IPS-NIHi11 (cell line): ENCODE data around the gene CKM.
"Not testable (repeated sequence)": the region's sequence is repeated elsewhere in the genome, so short reads cannot be mapped to it uniquely, and the experiment has no call there.

Source experiments
- DNase-seq: peaks from one replicate; pipeline ENCODE4 v3.0.0; 2012; ENCODE audit warnings: mixed read lengths, low spot score

The CKM gene

DNA sequence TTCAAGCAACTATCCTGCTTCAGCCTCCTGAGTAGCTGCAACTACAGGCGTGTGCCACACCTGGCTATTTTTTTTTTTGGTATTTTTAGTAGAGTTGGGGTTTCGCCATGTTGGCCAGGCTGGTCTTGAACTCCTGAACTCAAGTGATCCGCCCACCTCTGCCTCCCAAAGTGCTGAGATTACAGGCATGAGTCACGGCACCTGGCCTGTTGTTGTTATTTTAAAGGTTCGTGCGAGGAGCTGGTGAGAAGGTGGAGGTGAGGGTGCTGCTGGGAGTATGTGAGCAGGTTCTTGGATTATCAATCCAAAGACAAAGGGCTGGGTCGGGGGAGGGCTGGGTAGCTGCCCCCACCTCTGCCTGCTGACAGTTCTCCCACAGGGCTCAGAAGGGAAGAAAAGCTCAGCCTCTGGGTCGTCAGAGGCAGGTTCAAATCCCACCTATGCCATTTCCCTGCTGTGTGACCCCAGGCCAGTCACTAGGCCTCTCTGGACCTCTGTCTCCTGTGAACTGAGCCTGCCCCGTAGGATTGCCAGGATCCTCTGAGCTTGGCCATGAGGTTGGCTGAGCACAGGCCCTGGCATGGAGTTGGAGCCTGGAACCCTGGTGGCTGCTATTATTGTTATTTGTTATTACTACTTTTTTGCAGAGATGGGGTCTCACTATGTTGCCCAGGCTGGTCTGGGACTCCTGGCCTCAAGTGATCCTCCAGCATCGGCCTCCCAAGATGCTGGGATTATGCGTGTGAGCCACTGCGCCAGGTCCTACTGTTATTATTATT lies 1.5 kb downstream of the CKM start:
- DNase-seq, result no peak

GRCh38 chr19:45315304-45315703 lies 7.4 kb downstream of the CKM start:
- DNase-seq, result no peak

- no peak for DNase-seq
These were observed 7.9 kb downstream of the CKM start for GRCh38 chr19:45314708-45315245.

DNA sequence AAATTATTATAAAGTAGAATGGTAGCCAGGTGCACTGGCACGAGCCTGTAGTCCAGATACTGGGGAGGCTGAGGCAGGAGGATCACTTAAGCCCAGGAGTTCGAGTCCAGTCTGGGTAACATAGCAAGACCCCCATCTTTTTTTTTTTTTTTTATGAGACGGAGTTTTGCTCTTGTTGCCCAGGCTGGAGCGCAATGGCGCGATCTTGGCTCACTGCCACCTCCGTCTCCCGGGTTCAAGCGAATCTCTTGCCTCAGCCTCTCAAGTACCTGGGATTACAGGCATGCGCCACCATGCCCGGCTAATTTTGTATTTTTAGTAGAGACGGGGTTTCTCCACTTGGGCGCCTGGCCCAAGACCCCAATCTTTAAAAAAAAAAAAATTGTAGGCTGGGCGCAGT lies 10.4 kb downstream of the CKM start:
- DNase-seq, result not testable (repeated sequence)

DNA sequence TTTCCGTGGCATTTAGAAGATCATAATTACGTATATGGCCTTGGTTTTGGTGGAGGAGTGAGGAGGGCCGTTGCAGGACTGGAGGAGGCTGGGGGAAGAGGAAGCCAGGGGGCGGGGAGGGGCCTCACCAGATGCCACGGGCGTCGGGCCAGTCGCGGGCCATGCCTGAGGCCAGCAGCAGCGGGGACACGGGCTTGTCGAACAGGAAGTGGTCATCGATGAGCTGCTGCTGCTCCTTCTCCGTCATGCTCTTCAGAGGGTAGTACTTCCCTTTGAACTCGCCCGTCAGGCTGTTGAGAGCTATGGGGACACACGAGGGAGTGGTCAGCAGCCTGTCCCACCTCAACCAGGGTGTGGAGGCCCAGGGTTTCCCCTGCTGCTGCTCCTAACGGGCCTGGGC lies 11.1 kb downstream of the CKM start:
- DNase-seq, result no peak

DNA sequence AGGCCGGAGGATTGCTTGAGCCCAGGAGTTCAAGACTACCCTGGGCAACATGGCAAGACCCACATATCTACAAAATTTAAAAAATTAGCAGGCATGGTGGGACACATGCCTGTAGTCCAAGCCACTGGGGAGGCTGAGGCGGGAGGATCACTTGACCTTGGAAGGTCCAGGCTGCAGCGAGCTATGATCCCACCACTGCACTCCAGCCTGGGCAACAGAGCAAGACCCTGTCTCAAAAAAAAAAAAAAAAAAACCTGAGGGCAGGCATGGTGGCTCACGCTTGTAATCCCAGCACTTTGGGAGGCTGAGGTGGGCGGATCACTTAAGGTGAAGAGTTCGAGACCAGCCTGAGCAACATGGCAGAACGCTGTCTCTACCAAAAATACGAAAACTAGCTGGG lies 13.4 kb downstream of the CKM start:
- not testable (repeated sequence) for DNase-seq

- no peak for DNase-seq
These were observed 15.3 kb downstream of the CKM start for GRCh38 chr19:45307361-45307760.

DNA sequence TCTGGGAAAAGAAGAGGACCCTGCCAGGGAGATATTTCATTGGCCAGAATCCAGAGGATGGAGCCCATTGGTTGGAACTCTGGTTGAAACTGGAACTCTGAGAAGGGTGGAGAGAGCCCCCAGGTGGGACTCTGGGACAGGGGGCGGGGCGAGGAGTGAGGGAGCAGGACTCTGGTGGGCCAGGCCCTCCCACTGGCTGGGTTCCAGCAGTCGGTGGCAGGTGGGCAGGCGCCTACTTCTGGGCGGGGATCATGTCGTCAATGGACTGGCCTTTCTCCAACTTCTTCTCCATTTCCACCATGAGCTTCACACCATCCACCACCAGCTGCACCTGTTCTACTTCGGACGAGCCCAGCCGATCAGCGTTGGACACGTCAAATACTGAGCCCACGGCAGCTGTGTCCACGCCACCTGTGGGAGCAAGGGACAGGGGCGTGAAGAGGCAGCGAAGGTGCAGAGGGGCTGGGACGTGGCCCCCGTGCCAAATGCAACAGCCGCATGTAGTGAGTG lies 16.1 kb downstream of the CKM start:
- DNase-seq, result peak; percentile 83

GRCh38 chr19:45306040-45306439 lies 16.6 kb downstream of the CKM start:
- DNase-seq, result no peak

DNA sequence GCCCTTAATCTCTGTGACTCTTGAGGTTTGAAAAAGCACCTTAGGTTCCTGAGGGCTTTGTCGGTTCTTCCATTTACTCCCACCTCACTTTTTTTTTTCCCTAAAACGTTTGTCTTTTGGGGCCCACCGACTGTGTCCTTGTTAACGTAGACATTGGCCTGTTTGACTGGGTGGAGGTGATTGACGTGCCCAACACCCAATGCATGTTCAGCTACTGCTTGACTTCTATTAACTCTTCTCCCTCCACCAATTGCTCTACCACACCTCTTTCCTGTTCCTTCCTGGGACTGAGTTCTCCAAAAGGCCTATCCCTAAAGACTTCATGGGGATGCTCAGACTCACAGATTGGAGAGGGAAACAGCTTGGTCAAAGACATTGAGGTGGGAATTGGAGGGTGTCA lies 17.3 kb downstream of the CKM start:
- DNase-seq, result peak; percentile 44

DNA sequence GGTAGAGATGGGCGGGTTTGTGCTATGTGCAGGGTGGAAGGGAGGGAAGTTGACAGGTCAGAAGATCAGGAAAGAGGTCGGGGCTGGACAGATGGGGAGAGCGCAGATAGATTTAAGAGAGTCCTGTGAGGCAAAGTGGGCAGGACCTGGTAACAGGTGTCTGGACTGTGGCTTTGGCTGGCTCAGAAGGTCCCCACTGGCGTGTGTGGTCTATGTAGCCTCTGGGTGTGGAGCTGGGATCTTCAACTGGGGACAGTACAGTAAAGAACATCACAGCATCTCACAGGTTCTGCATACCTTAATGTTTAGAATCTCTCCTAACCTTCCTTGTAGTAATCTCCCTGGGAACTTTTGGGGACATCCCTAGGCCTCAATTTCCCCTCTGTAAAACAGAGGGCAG lies 17.7 kb downstream of the CKM start:
- no peak for DNase-seq

DNA sequence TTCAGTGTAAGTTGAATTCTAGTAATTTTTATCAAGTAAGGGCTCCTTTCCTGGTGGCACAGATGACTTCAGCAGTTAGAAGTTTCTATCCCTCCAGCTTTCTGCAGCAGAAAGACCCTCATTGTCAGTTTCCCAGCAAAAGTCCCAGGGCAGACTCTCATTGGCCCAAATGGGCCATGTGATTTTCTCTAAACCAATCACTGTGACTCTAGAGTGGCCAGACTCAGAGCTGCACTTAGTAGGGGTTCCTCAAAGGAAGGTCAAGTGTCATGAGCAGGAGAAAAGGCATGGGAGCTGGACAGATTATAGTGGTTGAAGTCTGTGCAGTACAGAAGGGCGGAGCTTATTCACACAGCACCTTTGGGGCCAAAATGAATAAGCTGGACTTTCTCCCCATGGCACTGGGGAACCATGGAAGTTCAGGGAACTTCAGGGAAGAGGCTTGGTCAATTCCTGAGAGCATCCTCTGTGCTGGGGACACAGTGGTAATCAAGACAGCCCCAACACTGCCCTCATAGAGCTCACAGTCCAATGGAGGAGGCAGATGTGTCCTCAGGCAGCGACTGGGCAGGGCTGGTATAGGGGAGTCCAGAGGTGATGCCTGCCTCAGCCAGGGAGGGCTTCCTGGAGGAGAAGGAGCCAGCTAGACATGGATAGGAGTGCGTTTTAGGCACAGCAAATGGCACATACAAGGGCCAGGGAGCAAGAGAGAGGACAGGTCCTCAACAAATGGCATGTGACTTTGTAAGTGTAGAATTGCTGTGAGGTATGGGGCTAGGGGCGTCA lies 18.3 kb downstream of the CKM start:
- no peak for DNase-seq

DNA sequence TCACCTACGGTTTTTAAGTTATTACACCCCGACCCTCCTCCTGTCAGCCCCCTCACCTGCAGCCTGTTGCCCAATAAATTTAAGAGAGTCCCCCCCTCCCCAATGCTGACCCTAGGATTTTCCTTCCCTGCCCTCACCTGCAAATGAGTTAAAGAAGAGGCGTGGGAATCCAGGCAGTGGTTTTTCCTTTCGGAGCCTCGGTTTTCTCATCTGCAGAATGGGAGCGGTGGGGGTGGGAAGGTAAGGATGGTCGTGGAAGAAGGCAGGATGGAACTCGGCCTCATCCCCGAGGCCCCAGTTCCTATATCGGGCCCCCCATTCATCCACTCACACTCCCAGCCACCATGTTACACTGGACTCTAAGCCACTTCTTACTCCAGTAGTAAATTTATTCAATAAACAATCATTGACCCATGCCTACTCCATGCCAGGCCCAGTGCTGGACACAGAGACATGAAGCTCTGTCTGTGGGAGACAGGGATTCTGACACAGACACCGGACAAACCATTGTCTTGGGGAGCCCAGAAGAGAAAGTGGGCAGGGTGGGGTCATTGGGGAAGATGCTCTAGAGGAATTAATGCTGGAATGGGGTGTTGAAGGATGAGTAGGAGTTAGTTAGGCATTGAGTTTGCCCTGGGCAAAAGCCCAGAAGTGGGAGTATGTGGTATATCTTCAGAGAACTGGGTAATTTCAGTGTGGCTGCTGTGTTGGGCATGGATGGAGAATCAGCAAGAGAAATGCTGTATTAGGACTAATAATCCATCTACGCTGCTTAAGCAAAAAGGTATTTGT lies 19.2 kb downstream of the CKM start:
- no peak for DNase-seq

- DNase-seq, result no peak
These were observed 20.3 kb downstream of the CKM start for GRCh38 chr19:45302416-45302815.

DNA sequence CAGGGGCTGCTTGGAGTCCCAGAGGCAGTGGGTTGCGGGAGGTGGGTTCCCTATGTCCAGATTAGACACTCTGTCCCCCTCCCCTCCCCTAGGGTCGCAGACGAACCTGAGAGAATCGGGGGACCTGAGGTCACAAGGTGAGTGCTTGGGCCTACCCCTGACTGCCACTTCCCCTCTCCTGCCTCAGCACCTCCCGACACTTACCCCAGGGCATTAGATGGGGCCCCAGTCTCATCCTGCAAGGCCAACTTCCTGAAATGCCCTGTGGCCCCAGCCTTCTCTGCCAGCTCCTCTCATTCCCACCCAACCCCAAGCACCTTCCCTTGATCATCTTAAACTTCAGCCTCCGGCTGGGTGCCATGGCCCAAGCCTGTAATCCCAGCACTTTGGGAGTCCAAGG lies 23.0 kb downstream of the CKM start:
- DNase-seq, result no peak

- no peak for DNase-seq
These were observed 24.4 kb downstream of the CKM start for GRCh38 chr19:45298264-45298663.

DNA sequence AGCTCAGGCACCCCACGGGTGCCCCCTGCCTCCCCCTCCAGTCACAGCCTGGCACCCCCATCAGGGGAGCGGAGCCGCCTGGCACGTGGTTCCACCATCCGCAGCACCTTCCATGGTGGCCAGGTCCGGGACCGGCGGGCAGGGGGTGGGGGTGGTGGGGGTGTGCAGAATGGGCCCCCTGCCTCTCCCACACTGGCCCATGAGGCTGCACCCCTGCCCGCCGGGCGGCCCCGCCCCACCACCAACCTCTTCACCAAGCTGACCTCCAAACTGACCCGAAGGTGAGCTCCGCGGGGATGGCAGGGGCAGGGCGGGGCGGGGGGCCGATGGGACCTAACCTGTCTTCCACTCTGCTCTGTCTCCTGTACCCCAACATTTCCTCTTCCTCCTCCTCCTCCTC lies 25.0 kb downstream of the CKM start:
- DNase-seq, result no peak

- no peak for DNase-seq
These were observed 26.3 kb downstream of the CKM start for GRCh38 chr19:45296355-45296754.

DNA sequence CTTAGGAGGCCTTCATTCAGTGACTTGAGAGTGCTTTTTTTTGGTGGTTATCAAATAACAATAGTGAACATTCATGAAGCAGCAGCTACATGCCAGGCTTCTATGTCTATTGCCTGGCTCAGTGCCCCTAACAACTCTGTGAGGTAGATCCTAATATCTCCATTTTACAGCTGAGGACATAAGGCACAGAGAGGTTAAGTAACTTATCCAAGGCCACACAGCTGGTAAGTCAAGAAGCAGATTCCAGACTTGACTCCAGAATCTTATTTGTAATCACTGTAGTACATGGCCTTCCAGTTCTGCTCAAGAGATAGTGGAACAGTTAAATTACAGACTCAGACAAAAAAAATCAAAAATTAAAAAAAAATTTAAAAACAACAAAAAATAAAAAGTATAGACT lies 26.8 kb downstream of the CKM start:
- DNase-seq, result no peak

GRCh38 chr19:45294291-45295029 lies 28.2 kb downstream of the CKM start:
- DNase-seq, result no peak

DNA sequence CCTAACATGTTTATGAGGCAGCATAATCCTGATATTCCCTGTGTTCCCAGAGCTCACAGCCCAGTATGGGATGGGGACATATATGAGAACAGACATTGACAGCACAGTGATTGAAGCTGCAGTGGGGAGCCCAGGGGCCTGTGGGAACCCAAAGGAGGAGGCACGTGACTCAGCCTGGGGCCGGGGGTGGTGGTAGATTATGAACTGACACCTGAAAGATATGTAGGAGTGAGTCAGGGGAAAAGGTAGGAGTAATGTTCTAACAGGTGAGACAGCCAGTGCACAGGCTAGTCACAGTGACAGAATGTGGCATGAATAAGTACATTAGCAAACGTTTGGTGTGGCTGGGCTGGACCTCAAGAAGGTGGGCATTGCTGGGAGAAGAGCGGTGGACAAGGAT lies 29.0 kb downstream of the CKM start:
- DNase-seq, result no peak

DNA sequence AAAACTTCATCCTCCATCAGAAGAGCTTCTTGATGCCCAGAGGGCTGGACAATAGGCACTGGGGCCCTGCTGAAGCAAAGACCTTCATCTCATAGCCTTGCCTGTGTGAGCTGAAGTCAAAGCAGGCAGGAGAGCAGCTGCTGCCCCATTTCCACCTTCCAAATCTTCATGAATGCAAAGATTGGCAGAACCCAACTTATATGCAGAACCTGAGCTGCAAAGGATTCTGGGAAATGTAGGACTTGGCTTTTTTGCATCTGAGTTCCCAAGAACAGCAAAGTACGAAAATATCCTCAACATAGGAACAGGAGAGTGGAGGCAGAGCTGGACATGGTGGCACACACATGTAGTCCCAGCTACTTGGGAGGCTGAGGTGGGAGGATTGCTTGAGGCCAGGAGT lies 30.8 kb downstream of the CKM start:
- no peak for DNase-seq
